ENCODE measurements around the gene TTC7B.

- TF ChIP-seq CTCF (IDR thresholded peaks at IDR 0.05; ENCODE audit: low read length) (no peak), EZH2 (IDR thresholded peaks at IDR 0.05; ENCODE audit: borderline replicate concordance, low read length) (no peak)
These were observed 283.3 kb downstream of the TTC7B start for GRCh38 chr14:90532826-90533525.
